ENCODE measurements around the gene CRB2. TPM values are rescaled to one million over a fixed set of nuclear protein-coding genes. Genes with fewer than 3 reads are reported as not detected.

The CRB2 gene
- total RNA-seq, 3 donors from 2014 or later, result 0.47 to 3.7 (median 1.1) TPM

DNA sequence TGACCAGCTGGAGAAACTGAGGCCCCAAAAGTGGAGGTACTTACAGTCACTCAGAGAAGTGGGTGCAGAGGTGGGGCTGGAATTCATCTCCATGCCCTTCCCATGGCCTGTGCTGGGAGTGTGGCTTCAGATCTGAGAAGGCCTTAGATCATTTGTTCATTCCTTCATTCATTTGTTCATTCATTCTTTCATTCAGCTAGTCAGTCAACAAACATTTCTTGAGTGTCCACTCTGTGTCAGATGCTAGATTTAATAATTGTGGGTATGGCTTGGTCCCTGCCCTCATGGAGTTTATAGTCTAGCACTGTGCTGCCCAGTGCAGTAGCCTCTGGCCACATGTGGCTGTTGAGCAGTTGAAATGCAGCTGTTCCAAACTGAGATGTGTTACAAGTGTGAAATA lies 19.0 kb upstream of the CRB2 start:
- H3K4me3 ChIP-seq, result no peak overlapping the region
- ATAC-seq, result no peak
- no peaks in the 10 kb centered on the region for H3K4me1 ChIP-seq (ENCODE audit: low read depth)
- no peak for DNase-seq
- TF ChIP-seq, protein P1, sequence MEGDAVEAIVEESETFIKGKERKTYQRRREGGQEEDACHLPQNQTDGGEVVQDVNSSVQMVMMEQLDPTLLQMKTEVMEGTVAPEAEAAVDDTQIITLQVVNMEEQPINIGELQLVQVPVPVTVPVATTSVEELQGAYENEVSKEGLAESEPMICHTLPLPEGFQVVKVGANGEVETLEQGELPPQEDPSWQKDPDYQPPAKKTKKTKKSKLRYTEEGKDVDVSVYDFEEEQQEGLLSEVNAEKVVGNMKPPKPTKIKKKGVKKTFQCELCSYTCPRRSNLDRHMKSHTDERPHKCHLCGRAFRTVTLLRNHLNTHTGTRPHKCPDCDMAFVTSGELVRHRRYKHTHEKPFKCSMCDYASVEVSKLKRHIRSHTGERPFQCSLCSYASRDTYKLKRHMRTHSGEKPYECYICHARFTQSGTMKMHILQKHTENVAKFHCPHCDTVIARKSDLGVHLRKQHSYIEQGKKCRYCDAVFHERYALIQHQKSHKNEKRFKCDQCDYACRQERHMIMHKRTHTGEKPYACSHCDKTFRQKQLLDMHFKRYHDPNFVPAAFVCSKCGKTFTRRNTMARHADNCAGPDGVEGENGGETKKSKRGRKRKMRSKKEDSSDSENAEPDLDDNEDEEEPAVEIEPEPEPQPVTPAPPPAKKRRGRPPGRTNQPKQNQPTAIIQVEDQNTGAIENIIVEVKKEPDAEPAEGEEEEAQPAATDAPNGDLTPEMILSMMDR (IDR thresholded peaks at IDR 0.05), result no peak
- no peaks in the 10 kb centered on the region for H3K9me3 ChIP-seq
- intact Hi-C loops (cut with DNase I, micrococcal nuclease), result no loop called here
- no peaks in the 10 kb centered on the region for H3K36me3 ChIP-seq (ENCODE audit: low read depth)

DNA sequence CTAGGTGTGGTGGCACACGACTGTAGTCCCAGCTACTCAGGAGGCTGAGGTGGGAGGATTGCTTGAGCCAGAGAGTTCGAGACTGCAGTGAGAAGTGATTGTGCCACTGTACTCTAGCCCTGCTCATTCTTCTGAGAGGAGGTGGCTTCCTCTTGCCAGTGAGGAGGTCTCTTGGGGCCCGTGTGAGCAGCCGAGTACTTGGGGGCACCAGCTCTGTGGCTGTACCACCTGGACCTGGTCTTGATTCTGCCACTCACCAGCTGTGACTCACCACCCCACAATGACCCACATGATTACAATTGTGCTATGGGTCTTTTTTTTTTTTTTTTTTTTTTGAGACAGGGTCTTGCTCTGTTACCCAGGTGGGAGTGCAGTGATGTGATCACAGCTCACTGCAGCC lies 18.0 kb upstream of the CRB2 start:
- H3K36me3 ChIP-seq (ENCODE audit: low read depth), result no peaks in the 10 kb centered on the region
- H3K4me3 ChIP-seq, result no peak overlapping the region
- ATAC-seq (peak; percentile 28), DNase-seq (no peak)
- TF ChIP-seq, protein P1 (IDR thresholded peaks at IDR 0.05), result no peak
- intact Hi-C loops (cut with DNase I, micrococcal nuclease), result no loop called here
- H3K9me3 ChIP-seq, result no peaks in the 10 kb centered on the region
- H3K4me1 ChIP-seq (ENCODE audit: low read depth), result no peaks in the 10 kb centered on the region

DNA sequence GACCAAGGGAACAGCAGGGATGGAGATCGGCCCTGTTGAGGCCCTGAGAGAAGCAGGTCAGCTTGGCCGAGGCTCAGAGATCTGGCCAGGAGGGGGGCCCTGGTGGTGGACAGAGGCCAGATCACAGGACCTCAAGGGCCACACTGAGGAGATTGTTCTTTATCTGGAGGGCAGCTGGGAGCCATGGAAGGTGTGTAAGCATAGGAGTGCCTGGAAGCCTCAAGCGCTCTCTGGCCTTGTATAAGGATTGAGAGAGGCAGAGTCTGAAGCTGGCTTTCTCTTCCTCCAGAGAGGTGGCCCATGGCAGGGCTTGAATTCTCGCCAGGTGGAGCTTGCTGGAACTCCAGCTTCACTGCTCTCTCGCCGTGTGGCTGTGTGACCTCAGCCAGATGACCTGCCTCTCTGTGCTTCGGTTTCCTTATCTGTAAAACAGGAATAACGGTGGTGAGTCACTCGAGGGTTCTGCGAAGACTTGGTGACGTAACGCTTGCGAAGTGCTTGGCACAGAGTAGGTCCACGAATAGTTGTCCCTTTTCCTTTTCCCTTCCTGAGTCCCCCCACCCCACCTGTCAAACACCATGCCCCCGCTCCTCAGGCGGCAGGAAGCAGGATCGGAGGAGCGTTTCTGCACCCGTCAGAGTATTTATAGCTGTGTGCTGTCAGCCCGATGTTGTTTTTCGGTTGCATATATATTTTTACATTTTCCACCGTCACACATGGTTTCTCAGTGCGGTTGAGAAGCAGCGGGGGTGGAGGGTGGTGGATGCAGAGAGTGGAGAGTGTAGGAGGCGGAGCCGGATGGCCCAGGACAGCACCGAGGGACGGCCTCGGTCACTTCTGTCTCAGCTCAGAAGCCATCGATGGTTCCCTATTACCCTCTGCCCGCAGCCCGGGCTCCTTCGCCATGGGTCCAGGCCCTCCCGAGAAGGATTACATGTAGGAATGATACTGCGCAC lies 17.0 kb upstream of the CRB2 start:
- peak; percentile 68 for ATAC-seq
- DNase-seq, result peak; percentile 40 to 75 (median 42)
- TF ChIP-seq, protein P1 (IDR thresholded peaks at IDR 0.05), result no peak
- Histone ChIP-seq H3K36me3 (ENCODE audit: low read depth) (no peaks in the 10 kb centered on the region), H3K9me3 (no peaks in the 10 kb centered on the region), H3K4me1 (ENCODE audit: low read depth) (no peaks in the 10 kb centered on the region), H3K4me3 (no peak overlapping the region)
- intact Hi-C loops (cut with DNase I, micrococcal nuclease), result no loop called here

DNA sequence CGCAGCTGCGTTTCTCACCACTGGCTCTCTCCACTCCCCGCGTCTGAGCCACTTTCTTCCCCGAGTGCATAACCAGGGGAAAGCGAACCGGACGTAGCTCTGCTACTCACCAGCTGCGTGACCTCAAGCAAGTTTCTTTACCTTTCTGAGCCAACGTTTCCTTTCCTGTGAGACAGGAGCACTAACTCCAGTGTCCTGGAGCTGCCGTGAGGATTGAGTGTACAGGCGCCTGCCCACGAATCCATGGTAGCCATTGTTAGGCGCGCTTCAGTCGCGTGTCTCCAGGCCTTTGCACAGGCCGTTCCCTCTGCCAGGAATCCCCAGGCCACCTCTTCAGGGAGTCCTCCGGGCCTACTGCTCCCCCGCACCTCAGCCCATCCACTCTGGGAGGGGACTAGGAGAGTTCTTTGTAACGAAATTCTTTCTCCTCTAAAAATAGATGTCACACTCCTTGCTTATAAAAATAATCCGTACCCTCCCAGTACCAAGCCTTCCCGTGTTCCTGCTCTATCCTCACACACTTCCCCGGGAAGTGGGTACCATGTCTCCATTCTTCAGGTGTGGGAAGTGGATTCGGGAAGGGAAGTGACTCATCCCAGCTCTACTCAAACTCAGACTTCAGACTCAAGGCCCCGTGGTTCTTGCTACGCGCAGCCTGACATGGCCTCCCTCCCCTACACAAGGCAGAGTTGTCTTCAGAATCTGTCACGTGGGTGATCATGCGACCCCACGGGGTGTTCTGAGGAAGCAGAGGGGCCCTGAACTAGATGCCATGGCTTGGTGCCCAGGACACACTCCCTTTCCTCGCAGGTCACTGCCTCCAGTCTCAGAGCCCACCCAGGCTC lies 16.1 kb upstream of the CRB2 start:
- no peak for DNase-seq

DNA sequence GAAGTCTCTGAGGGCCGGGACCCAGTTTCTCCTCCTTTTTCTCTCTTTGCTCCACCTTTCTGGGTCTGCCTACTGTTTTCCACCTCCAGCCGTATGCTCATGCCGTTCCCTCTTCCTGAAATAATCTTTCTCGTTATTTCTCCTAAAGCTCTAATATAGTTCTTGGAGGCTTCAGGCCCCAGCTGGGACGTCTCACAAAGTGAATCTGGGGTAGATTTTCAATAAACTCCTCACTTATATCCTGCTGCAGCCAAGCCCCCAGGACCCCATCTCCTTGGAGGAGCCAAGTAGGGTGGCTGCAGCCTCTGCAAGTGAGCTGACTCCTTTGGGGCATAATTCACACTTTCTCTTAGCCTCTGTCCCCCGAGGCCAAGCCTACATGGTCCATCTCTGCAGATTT lies 14.2 kb upstream of the CRB2 start:
- TF ChIP-seq, protein P1 (IDR thresholded peaks at IDR 0.05), result no peak
- Histone ChIP-seq H3K4me1 (ENCODE audit: low read depth) (no peaks in the 10 kb centered on the region), H3K9me3 (no peaks in the 10 kb centered on the region), H3K4me3 (no peak overlapping the region), H3K36me3 (ENCODE audit: low read depth) (no peaks in the 10 kb centered on the region)
- no peak for DNase-seq
- intact Hi-C loops (cut with DNase I, micrococcal nuclease), result loop anchor here in 1 of 2 donors (10.0 kb wide), 1 partner anchor 247 kb away; no protein-coding TSS in a partner anchor
- ATAC-seq, result no peak

More for the DNA sequence above, 16.1 kb upstream of the CRB2 start:
- TF ChIP-seq, protein P1 (IDR thresholded peaks at IDR 0.05), result no peak
- Histone ChIP-seq H3K4me1 (ENCODE audit: low read depth) (no peaks in the 10 kb centered on the region), H3K4me3 (no peak overlapping the region), H3K9me3 (no peaks in the 10 kb centered on the region), H3K36me3 (ENCODE audit: low read depth) (no peaks in the 10 kb centered on the region)
- ATAC-seq, result peak; percentile 51
- intact Hi-C loops (cut with DNase I, micrococcal nuclease), result loop anchor here in 1 of 2 donors (10.0 kb wide), 1 partner anchor 245 kb away; no protein-coding TSS in a partner anchor

Data from mucosa of descending colon (tissue), 3 donors.